Fibroblast of mammary gland (primary cell): Measurements from ENCODE around the gene CSF1R.
A peak's percentile ranks its signal among the peaks of the same experiment; 100 is the strongest.

ENCODE experiments used
- DNase-seq: peaks from one replicate; pipeline ENCODE4 v3.0.0-alpha.2; 2010; ENCODE audit warnings: low read depth
- H3K4me3 ChIP-seq: 2 replicates; pipeline ENCODE4 v1.5.1; 2011; ENCODE audit warnings: low read depth, mild to moderate bottlenecking, low read length, moderate library complexity; ENCODE audit not compliant: control insufficient read depth
- CTCF ChIP-seq: conservative IDR thresholded peaks from 2 replicates; pipeline ENCODE4 v1.5.1; 2011; ENCODE audit warnings: low read depth, low read length, inconsistent platforms; ENCODE audit not compliant: control insufficient read depth, insufficient read depth

Gene CSF1R

GRCh38 chr5:150056075-150056443, 30.3 kb downstream of the CSF1R start:
- no peak overlapping the region for H3K4me3 ChIP-seq
- no peak for DNase-seq

DNA sequence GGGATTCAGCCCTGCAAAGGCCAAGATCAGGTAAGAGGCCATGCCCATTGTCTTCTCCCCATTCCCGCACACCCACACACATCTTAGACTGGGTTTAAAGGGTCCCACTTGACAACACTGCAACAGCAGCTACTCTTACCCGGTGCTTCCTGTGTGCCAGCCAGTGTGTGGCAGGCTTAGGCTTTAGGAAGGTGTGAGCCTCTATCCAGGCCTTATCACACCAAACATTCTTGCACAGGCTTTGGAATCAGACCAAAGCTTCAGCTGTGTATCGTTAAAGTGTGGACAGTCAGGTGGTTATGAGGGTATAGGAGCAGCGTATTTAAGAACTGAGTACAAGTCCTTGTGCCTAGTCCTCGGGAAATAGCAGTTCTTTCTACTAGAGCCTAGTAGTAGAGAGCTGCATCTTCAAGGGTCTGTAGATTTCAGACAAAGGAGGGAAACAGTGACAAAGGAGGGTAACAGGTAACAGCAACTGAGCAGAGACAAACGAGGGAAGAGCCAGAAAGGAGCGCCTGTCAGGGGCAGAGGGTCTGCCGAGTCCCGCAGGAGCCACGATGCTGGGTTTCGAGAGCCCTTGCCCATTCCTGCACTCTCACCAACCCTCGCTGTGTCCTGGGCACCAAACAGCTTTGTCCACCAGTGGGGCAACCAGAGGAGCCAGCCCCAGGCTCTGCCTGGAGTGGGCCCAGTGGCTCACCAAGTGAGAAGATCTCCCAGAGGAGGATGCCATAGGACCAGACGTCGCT, 30.9 kb downstream of the CSF1R start:
- DNase-seq: no peak
- no peak overlapping the region for H3K4me3 ChIP-seq
- TF ChIP-seq CTCF: no peak

More at GRCh38 chr5:150056075-150056443, 30.3 kb downstream of the CSF1R start:
- TF ChIP-seq CTCF: no peak

DNA sequence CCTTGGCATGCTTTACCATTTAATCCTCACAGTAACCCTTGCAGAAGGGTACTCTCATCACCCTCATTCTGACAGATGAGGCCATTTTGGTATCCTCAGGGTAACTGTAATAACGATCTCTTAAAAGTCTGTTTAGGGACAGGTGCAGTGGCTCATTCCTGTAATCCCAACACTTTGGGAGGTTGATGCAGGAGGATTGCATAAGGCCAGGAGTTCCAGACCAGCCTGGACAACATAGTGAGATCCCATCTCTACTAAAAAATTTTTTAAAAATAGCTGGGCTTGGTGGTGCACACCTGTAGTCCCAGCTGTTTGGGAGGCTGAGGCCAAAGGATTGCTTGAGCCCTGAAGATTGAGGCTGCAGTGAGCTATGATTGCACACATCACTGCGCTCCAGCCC, 31.8 kb downstream of the CSF1R start:
- no peak for TF ChIP-seq CTCF
- DNase-seq: no peak
- no peak overlapping the region for H3K4me3 ChIP-seq

GRCh38 chr5:150053713-150054392, 32.5 kb downstream of the CSF1R start:
- no peak for TF ChIP-seq CTCF
- DNase-seq: no peak
- H3K4me3 ChIP-seq: no peak overlapping the region

- TF ChIP-seq CTCF: no peak
- peak; percentile 86 for DNase-seq
- no peak overlapping the region for H3K4me3 ChIP-seq
Observed at GRCh38 chr5:150052956-150053712, 33.2 kb downstream of the CSF1R start.

GRCh38 chr5:150052226-150052955, 34.0 kb downstream of the CSF1R start:
- TF ChIP-seq CTCF: no peak
- no peak overlapping the region for H3K4me3 ChIP-seq
- DNase-seq: no peak
